ENCODE results near the gene FGF11.

GRCh38 chr17:7441266-7441665 is 2.0 kb downstream of the FGF11 start:
- TF ChIP-seq POLR2A (IDR thresholded peaks at IDR 0.05) = no peak
- TF ChIP-seq, protein P1, sequence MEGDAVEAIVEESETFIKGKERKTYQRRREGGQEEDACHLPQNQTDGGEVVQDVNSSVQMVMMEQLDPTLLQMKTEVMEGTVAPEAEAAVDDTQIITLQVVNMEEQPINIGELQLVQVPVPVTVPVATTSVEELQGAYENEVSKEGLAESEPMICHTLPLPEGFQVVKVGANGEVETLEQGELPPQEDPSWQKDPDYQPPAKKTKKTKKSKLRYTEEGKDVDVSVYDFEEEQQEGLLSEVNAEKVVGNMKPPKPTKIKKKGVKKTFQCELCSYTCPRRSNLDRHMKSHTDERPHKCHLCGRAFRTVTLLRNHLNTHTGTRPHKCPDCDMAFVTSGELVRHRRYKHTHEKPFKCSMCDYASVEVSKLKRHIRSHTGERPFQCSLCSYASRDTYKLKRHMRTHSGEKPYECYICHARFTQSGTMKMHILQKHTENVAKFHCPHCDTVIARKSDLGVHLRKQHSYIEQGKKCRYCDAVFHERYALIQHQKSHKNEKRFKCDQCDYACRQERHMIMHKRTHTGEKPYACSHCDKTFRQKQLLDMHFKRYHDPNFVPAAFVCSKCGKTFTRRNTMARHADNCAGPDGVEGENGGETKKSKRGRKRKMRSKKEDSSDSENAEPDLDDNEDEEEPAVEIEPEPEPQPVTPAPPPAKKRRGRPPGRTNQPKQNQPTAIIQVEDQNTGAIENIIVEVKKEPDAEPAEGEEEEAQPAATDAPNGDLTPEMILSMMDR (IDR thresholded peaks at IDR 0.05) = no peak

Data from heart left ventricle (tissue), 13 donors.